Subcutaneous abdominal adipose tissue (tissue), 5 donors: ENCODE results near the gene IL36G.

Experiments used
- H3K27ac ChIP-seq: one replicate; pipeline ENCODE4 v1.7.0; 2013; ENCODE audit warnings: low read depth, mild to moderate bottlenecking, inconsistent platforms, low read length, moderate library complexity
- H3K27me3 ChIP-seq, 5 donors: one replicate each; pipeline ENCODE4 v1.7.0; 2013; ENCODE audit warnings: low read length in 5 of 5, inconsistent platforms in 1 of 5; ENCODE audit not compliant: control insufficient read depth in 5 of 5, insufficient read depth in 4 of 5
- H3K36me3 ChIP-seq, 5 donors: one replicate each; pipeline ENCODE4 v1.7.0; 2013; ENCODE audit warnings: low read length in 5 of 5; ENCODE audit not compliant: control insufficient read depth in 5 of 5, insufficient read depth in 5 of 5
- H3K4me1 ChIP-seq, 5 donors: one replicate each; pipeline ENCODE4 v1.7.0; 2013; ENCODE audit warnings: low read length in 5 of 5, mild to moderate bottlenecking in 3 of 5, moderate library complexity in 1 of 5; ENCODE audit not compliant: control insufficient read depth in 5 of 5, insufficient read depth in 5 of 5
- H3K4me3 ChIP-seq, 5 donors: one replicate each; pipeline ENCODE4 v1.7.0; 2013; ENCODE audit warnings: low read length in 5 of 5, low read depth in 1 of 5
- H3K9ac ChIP-seq, 5 donors: one replicate each; pipeline ENCODE4 v1.7.0; 2013; ENCODE audit warnings: low read length in 5 of 5, mild to moderate bottlenecking in 4 of 5, moderate library complexity in 3 of 5
- H3K9me3 ChIP-seq, 5 donors: one replicate each; pipeline ENCODE4 v1.7.0; 2013; ENCODE audit warnings: low read length in 5 of 5; ENCODE audit not compliant: control insufficient read depth in 5 of 5
- donor health status: healthy.
- donor health status: healthy.
- donor health status: healthy.
- donor health status: healthy.
- donor health status: healthy.

The IL36G gene

GRCh38 chr2:112967023-112967422, 10.8 kb upstream of the IL36G start:
- no peak overlapping the region for H3K9ac ChIP-seq

GRCh38 chr2:112972423-112973086, 5.3 kb upstream of the IL36G start:
- no peaks in the 10 kb centered on the region for H3K36me3 ChIP-seq
- H3K9ac ChIP-seq, result no peak overlapping the region
- H3K9me3 ChIP-seq, result no peaks in the 10 kb centered on the region
- peaks cover 0 to 7% (median 0%) of the 10 kb centered on the region in 5 donors for H3K27me3 ChIP-seq
- no peaks in the 10 kb centered on the region for H3K4me1 ChIP-seq
- no peak overlapping the region for H3K4me3 ChIP-seq
- H3K27ac ChIP-seq, result no peak overlapping the region

More at GRCh38 chr2:112967023-112967422, 10.8 kb upstream of the IL36G start:
- H3K9me3 ChIP-seq, result no peaks in the 10 kb centered on the region
- no peak overlapping the region for H3K4me3 ChIP-seq
- H3K27me3 ChIP-seq, result no peaks in the 10 kb centered on the region
- H3K4me1 ChIP-seq, result no peaks in the 10 kb centered on the region
- H3K27ac ChIP-seq, result no peak overlapping the region
- no peaks in the 10 kb centered on the region for H3K36me3 ChIP-seq

- Histone ChIP-seq H3K27me3 (peaks cover 0 to 7% (median 0%) of the 10 kb centered on the region in 5 donors), H3K36me3 (no peaks in the 10 kb centered on the region), H3K27ac (no peak overlapping the region), H3K4me1 (no peaks in the 10 kb centered on the region), H3K4me3 (no peak overlapping the region), H3K9ac (no peak overlapping the region), H3K9me3 (no peaks in the 10 kb centered on the region)
Measured at GRCh38 chr2:112973156-112973555, 4.7 kb upstream of the IL36G start.

DNA sequence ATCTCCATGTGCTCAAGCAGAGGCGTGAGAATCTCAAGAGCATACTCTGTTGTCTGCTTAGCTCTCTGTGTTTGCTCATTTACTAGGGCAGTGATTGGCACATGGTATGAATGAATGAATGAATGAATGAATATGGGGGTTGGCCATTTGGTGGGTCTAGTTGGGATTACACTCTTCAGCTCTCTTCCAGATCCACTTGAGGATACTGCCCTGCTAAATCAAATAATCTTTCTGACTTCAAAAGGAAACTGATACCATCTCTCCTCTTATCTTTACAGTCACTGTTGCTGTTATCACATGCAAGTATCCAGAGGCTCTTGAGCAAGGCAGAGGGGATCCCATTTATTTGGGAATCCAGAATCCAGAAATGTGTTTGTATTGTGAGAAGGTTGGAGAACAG, 1.9 kb downstream of the IL36G start:
- Histone ChIP-seq H3K9ac (no peak overlapping the region), H3K4me3 (no peak overlapping the region), H3K27ac (no peak overlapping the region), H3K36me3 (no peaks in the 10 kb centered on the region), H3K9me3 (no peaks in the 10 kb centered on the region), H3K4me1 (no peaks in the 10 kb centered on the region), H3K27me3 (peaks cover 0 to 7% (median 0%) of the 10 kb centered on the region in 5 donors)

- no peaks in the 10 kb centered on the region for H3K9me3 ChIP-seq
- H3K36me3 ChIP-seq, result no peaks in the 10 kb centered on the region
- H3K4me1 ChIP-seq, result no peaks in the 10 kb centered on the region
- H3K27me3 ChIP-seq, result peaks cover 0 to 7% (median 0%) of the 10 kb centered on the region in 5 donors
- H3K9ac ChIP-seq, result no peak overlapping the region
- H3K27ac ChIP-seq, result no peak overlapping the region
- no peak overlapping the region for H3K4me3 ChIP-seq
Measured at GRCh38 chr2:112980537-112980936, 2.7 kb downstream of the IL36G start.

- H3K36me3 ChIP-seq, result no peaks in the 10 kb centered on the region
- H3K27ac ChIP-seq, result no peak overlapping the region
- no peak overlapping the region for H3K4me3 ChIP-seq
- H3K27me3 ChIP-seq, result no peaks in the 10 kb centered on the region
- no peaks in the 10 kb centered on the region for H3K4me1 ChIP-seq
- no peak overlapping the region for H3K9ac ChIP-seq
- peaks cover 0 to 4% (median 3%) of the 10 kb centered on the region in 5 donors for H3K9me3 ChIP-seq
Measured at GRCh38 chr2:112985090-112985489, 7.3 kb downstream of the IL36G start.

DNA sequence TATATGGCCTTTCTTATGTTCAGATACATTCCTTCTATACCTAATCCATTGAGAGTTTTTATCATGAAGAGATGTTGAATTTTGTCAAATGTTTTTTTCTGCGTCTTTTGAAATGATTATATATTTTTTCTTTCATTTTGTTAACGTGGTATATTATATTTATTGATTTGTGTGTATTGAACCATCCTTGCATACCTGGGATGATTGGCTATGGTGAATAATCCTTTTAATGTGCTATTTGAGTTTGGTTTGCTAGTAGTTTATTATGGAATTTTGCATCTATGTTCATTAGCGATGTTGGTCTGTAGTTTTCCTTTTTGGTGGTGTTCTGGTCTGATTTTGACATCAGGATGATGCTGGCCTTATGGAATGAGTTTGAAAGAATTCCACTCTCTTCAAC, 11.8 kb downstream of the IL36G start:
- Histone ChIP-seq H3K9ac (no peak overlapping the region), H3K27me3 (peaks cover 0 to under 1% (median 0%) of the 10 kb centered on the region in 5 donors), H3K36me3 (no peaks in the 10 kb centered on the region)

DNA sequence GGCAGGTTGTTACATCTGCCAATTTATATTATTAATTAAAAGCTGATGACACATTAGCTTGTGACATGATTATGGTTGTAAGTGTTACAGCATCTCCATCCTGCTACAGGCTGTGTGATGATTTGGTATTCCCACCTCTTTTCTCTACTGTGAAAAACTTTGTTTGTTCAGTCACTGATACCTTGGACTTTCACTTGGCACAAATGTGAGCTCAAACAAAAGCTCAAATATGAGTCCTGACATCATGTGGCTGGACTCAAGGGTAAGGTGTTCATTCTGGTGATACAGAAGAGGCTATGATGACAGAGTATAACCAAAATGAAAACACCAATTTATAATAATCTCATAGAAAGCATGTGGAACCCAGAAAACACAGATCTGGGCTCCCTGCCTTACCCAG, 16.0 kb downstream of the IL36G start:
- Histone ChIP-seq H3K36me3 (no peaks in the 10 kb centered on the region), H3K9me3 (peaks cover 9 to 18% (median 15%) of the 10 kb centered on the region in 5 donors), H3K9ac (no peak overlapping the region), H3K4me3 (no peak overlapping the region), H3K27ac (no peak overlapping the region), H3K4me1 (no peaks in the 10 kb centered on the region), H3K27me3 (peaks cover 0 to 8% (median 0%) of the 10 kb centered on the region in 5 donors)

More for the DNA sequence above, 11.8 kb downstream of the IL36G start:
- Histone ChIP-seq H3K4me3 (no peak overlapping the region), H3K9me3 (peaks cover 9 to 18% (median 16%) of the 10 kb centered on the region in 5 donors), H3K4me1 (no peaks in the 10 kb centered on the region), H3K27ac (no peak overlapping the region)

DNA sequence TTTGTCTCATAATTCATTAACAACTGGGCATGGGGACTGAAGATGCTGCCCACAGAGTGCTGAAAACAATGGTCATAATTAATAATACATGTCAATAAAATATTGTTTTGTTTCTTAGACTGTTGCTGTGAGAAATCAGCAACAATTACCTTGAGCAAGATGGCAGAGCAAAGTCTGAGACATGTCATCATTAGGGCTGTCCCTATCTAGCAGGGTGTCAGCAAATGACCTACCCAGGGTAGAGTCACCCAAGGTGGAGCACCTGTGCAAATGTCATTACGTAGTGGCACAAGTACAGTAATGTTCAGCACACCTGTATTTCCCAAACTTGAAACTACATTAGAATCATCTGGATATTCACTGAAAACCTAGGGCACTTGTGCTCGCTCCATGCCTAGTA, 16.8 kb downstream of the IL36G start:
- peaks cover 9 to 23% (median 16%) of the 10 kb centered on the region in 5 donors for H3K9me3 ChIP-seq
- H3K4me1 ChIP-seq, result no peaks in the 10 kb centered on the region
- H3K4me3 ChIP-seq, result no peak overlapping the region
- H3K36me3 ChIP-seq, result no peaks in the 10 kb centered on the region
- H3K27me3 ChIP-seq, result peaks cover 0 to 8% (median 0%) of the 10 kb centered on the region in 5 donors
- no peak overlapping the region for H3K27ac ChIP-seq
- no peak overlapping the region for H3K9ac ChIP-seq

- Histone ChIP-seq H3K4me1 (no peaks in the 10 kb centered on the region), H3K4me3 (no peak overlapping the region), H3K27ac (no peak overlapping the region), H3K9ac (no peak overlapping the region), H3K9me3 (peaks cover 10 to 28% (median 24%) of the 10 kb centered on the region in 5 donors), H3K36me3 (no peaks in the 10 kb centered on the region), H3K27me3 (peaks cover 0 to 8% (median 0%) of the 10 kb centered on the region in 5 donors)
Measured at GRCh38 chr2:112995346-112995920, 17.6 kb downstream of the IL36G start.
